ENCODE measurements around the gene SMYD4. TPM values are rescaled to one million over a fixed set of nuclear protein-coding genes. Genes with fewer than 3 reads are reported as not detected.
"Not testable (repeated sequence)": the region's sequence is repeated elsewhere in the genome, so short reads cannot be mapped to it uniquely, and the experiment has no call there.

SMYD4 gene
- total RNA-seq, 1 donor from 2014 or later, result 28.4 TPM

DNA sequence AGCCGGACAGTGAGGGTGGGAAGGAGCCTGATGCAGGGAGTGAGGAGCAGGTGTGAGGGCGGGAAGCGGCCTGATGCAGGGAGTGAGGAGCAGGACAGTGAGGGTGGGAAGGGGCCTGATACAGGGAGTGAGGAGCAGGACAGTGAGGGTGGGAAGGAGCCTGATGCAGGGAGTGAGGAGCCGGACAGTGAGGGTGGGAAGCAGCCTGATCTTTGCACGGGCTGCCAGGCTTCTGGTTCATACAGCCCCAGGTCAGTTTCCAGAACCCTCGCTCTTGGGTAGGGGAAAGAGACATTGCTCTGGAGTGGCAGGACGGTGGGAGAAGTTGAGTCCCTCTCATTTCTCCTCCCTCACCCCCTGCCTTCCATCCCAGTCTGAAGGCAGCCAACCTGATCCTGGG is 87.8 kb downstream of the SMYD4 start:
- not testable (repeated sequence) for H3K27ac Mint-ChIP-seq

DNA sequence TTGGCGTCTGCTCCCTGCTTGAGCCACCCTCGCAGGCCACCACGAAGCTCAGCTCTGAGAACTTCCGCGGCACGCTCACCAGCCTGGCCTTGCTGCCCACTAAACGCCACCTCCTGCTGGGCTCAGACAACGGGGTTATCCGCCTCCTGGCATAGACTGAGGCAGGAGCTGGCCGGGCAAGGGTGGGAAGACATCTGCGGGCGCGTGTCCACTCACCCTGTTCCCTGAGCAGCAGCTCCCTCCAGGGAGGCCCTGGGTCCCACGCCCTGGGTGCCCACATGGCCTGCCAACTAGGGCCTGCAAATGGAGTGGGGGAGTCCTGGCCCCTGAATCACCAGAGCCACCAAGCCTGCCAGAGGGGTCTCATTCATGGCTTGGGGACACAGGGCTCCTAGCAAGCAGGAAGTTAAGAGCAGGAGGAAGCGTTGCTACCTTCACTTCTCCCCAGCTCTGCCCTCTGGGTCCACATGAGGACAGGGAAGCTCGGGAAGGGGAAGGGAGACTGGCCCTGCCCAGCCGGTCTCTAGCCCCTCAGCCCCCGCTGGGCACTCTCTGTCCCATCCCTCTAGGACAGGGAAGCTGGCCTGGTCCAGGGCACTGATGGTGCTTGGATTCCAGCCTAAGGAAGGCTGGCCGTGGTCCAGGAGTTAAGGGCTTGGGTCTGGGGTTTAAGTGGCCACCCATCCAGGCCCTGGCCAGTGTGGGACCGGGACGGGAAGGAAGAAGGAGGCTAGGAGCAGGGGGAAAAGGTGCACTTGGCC is 92.0 kb downstream of the SMYD4 start:
- Mint-ChIP-seq H3K9me3 (no peaks in the 10 kb centered on the region), H3K36me3 (ENCODE audit: low read depth) (peaks cover 17% of the 10 kb centered on the region), H3K4me1 (ENCODE audit: low read depth) (peaks cover 8% of the 10 kb centered on the region), H3K27me3 (ENCODE audit: insufficient read depth) (no peaks in the 10 kb centered on the region), H3K27ac (no peak overlapping the region), H3K4me3 (no peak overlapping the region)
- intact Hi-C loops (cut with micrococcal nuclease), result no loop called here
- no peak for DNase-seq (ENCODE audit: low spot score)

More for the DNA sequence above, 87.8 kb downstream of the SMYD4 start:
- H3K4me1 Mint-ChIP-seq (ENCODE audit: low read depth); H3K36me3 Mint-ChIP-seq (ENCODE audit: low read depth); intact Hi-C loops (cut with micrococcal nuclease); H3K9me3 Mint-ChIP-seq; DNase-seq (ENCODE audit: low spot score); H3K27me3 Mint-ChIP-seq (ENCODE audit: insufficient read depth); H3K4me3 Mint-ChIP-seq: not testable (repeated sequence)

DNA sequence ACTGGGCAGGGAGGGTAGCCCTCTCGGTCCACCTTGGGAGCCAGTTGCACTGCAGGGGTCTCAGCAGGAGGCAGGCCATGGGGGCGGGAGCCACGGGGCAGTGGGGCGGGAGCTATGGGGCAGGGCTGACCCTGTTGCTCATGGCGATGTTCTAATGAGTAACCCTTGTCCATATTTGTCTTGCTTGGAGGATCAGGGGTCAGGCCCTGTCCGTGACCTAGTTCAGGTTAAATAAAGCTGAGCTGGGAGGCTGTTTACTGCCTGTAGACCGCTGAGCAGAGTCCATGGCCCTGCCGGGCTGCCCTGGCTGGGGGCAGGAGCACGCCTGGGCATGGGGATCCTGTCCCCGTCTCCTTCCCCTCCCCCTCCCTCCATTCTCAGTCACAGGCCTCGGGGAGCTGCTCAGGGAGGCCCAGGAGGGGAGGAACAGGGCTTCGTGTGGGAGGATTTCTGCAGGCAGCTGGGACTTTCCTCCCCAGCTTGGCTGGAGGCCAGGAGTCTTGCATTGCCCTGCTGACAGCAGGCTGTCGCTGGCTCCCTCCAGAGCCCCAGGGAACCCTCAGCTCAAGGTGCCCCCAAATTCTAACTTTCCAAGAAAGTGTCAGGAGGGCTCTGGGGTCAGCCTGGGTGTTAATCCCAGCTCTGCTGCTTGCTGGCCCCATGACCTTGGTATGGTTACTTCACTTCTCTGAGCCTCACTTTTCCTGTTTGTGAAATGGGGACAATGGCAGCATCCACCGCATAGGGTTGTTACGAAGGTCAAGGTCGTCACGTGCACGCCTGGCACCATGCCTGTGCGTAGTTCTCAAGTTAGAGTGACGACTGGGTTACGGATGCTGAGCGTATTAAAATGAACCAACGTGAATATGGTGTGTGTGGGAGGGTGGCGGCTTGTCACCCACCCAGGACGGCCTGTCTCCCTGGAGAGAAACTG is 93.1 kb downstream of the SMYD4 start:
- Mint-ChIP-seq H3K9me3 (no peaks in the 10 kb centered on the region), H3K36me3 (ENCODE audit: low read depth) (peaks cover 17% of the 10 kb centered on the region), H3K27ac (peak overlapping the region; percentile 61), H3K4me1 (ENCODE audit: low read depth) (peaks cover 8% of the 10 kb centered on the region), H3K4me3 (no peak overlapping the region), H3K27me3 (ENCODE audit: insufficient read depth) (no peaks in the 10 kb centered on the region)
- no peak for DNase-seq (ENCODE audit: low spot score)
- intact Hi-C loops (cut with micrococcal nuclease), result no loop called here

- H3K4me1 Mint-ChIP-seq (ENCODE audit: low read depth), result peaks cover 8% of the 10 kb centered on the region
- no peaks in the 10 kb centered on the region for H3K27me3 Mint-ChIP-seq (ENCODE audit: insufficient read depth)
- DNase-seq (ENCODE audit: low spot score), result no peak
- H3K27ac Mint-ChIP-seq, result peak overlapping the region; percentile 83
- no peaks in the 10 kb centered on the region for H3K9me3 Mint-ChIP-seq
- no peak overlapping the region for H3K4me3 Mint-ChIP-seq
- H3K36me3 Mint-ChIP-seq (ENCODE audit: low read depth), result peaks cover 17% of the 10 kb centered on the region
- intact Hi-C loops (cut with micrococcal nuclease), result no loop called here
Measured at GRCh38 chr17:1735834-1736347, 93.8 kb downstream of the SMYD4 start.

DNA sequence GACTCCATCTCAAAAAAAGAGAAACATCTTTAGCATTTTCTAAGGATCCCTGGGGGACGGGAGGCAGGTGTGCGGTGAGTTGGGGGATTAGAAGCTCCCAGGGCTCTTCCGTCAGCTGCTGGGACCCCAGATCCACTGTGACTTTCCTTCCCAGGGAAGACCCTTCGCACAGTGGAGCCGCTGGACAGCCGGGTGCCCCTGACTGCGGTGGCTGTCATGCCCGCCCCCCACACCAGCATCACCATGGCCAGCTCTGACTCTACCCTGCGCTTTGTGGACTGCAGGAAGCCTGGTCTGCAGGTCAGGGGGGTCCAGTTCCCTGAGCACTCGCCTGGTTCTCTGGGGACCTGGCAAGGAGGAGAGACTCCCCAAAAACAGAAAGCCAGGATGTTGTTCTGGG is 94.3 kb downstream of the SMYD4 start:
- Mint-ChIP-seq H3K27me3 (ENCODE audit: insufficient read depth) (no peaks in the 10 kb centered on the region), H3K36me3 (ENCODE audit: low read depth) (peaks cover 17% of the 10 kb centered on the region), H3K27ac (no peak overlapping the region), H3K4me1 (ENCODE audit: low read depth) (peaks cover 8% of the 10 kb centered on the region), H3K9me3 (no peaks in the 10 kb centered on the region), H3K4me3 (no peak overlapping the region)
- DNase-seq (ENCODE audit: low spot score), result no peak
- intact Hi-C loops (cut with micrococcal nuclease), result no loop called here

- H3K27ac Mint-ChIP-seq, result no peak overlapping the region
- intact Hi-C loops (cut with micrococcal nuclease), result no loop called here
- no peaks in the 10 kb centered on the region for H3K9me3 Mint-ChIP-seq
- no peak for DNase-seq (ENCODE audit: low spot score)
- no peak overlapping the region for H3K4me3 Mint-ChIP-seq
- peaks cover 14% of the 10 kb centered on the region for H3K4me1 Mint-ChIP-seq (ENCODE audit: low read depth)
- no peaks in the 10 kb centered on the region for H3K27me3 Mint-ChIP-seq (ENCODE audit: insufficient read depth)
- peaks cover 23% of the 10 kb centered on the region for H3K36me3 Mint-ChIP-seq (ENCODE audit: low read depth)
Measured at GRCh38 chr17:1733759-1734158, 95.9 kb downstream of the SMYD4 start.

GRCh38 chr17:1732833-1733321 is 96.8 kb downstream of the SMYD4 start:
- no peaks in the 10 kb centered on the region for H3K27me3 Mint-ChIP-seq (ENCODE audit: insufficient read depth)
- DNase-seq (ENCODE audit: low spot score), result no peak
- peaks cover 25% of the 10 kb centered on the region for H3K36me3 Mint-ChIP-seq (ENCODE audit: low read depth)
- no peaks in the 10 kb centered on the region for H3K9me3 Mint-ChIP-seq
- H3K27ac Mint-ChIP-seq, result no peak overlapping the region
- peaks cover 21% of the 10 kb centered on the region for H3K4me1 Mint-ChIP-seq (ENCODE audit: low read depth)
- intact Hi-C loops (cut with micrococcal nuclease), result no loop called here
- H3K4me3 Mint-ChIP-seq, result no peak overlapping the region

DNA sequence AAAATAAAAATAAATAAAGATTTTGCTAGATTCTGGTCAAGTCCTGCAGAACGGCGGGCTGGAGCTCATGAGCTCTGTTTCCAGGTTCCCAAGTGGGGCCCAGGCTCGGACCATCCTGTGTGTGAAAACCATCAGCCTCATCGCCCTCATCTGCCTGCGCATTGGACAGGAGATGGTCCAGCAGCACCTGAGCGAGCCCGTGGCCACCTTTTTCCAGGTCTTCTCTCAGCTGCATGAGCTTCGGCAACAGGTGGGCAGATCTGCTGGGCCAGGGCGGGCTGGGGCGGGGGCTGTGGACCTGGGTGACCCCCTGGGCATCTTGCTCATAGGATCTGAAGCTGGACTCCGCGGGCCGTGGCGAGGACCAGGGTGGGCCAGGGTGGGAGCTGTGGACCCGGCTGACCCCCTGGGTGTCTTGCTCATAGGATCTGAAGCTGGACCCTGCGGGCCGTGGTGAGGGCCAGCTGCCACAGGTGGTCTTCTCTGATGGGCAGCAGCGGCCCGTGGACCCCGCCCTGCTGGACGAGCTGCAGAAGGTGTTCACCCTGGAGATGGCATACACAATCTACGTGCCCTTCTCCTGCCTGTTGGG is 97.4 kb downstream of the SMYD4 start:
- Mint-ChIP-seq H3K27ac (no peak overlapping the region), H3K4me1 (ENCODE audit: low read depth) (peaks cover 21% of the 10 kb centered on the region), H3K4me3 (no peak overlapping the region), H3K9me3 (no peaks in the 10 kb centered on the region), H3K36me3 (ENCODE audit: low read depth) (peaks cover 25% of the 10 kb centered on the region), H3K27me3 (ENCODE audit: insufficient read depth) (no peaks in the 10 kb centered on the region)
- DNase-seq (ENCODE audit: low spot score), result no peak
- intact Hi-C loops (cut with micrococcal nuclease), result no loop called here

- no peak for DNase-seq (ENCODE audit: low spot score)
Measured at GRCh38 chr17:1731194-1731506, 98.6 kb downstream of the SMYD4 start.

DNA sequence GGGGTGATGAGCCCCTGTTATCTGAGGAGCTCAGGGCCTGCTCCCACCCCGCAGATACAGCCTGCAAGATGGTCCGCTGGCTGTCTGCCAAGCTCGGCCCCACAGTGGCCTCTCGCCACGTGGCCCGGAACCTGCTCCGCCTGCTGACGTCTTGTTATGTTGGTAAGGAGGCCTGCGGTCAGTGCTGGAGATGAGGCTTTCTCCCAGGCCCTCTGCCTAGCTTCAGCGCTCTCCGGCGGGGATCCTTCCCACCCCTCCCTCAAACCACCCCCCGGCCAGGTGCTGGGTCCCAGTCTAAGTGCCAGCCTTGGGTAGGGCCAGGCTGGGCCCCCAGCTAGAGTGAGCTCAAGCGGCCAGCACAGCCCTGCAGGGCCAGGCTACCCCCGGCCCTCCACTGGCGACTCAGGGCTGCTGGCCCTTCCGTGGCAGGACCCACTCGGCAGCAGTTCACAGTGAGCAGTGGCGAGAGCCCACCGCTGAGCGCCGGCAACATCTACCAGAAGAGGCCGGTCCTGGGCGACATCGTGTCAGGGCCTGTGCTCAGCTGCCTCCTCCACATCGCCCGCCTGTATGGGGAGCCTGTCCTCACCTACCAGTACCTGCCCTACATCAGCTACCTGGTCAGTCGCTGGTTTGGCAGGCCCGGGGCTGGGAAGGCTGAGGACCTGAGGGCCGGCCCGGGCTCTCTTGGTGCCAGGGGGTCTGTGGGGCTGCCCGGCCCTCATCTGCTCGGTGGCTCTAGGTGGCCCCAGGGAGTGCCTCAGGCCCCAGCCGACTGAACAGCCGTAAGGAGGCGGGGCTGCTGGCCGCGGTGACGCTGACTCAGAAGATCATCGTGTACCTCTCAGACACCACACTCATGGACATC is 99.1 kb downstream of the SMYD4 start:
- no peak overlapping the region for H3K4me3 Mint-ChIP-seq
- no peaks in the 10 kb centered on the region for H3K9me3 Mint-ChIP-seq
- H3K4me1 Mint-ChIP-seq (ENCODE audit: low read depth), result peaks cover 16% of the 10 kb centered on the region
- DNase-seq (ENCODE audit: low spot score), result no peak
- H3K36me3 Mint-ChIP-seq (ENCODE audit: low read depth), result peaks cover 16% of the 10 kb centered on the region
- intact Hi-C loops (cut with micrococcal nuclease), result no loop called here
- no peaks in the 10 kb centered on the region for H3K27me3 Mint-ChIP-seq (ENCODE audit: insufficient read depth)
- no peak overlapping the region for H3K27ac Mint-ChIP-seq

More at GRCh38 chr17:1731194-1731506, 98.6 kb downstream of the SMYD4 start:
- Mint-ChIP-seq H3K4me3 (no peak overlapping the region), H3K27ac (no peak overlapping the region), H3K27me3 (ENCODE audit: insufficient read depth) (no peaks in the 10 kb centered on the region), H3K36me3 (ENCODE audit: low read depth) (peaks cover 17% of the 10 kb centered on the region), H3K4me1 (ENCODE audit: low read depth) (peaks cover 13% of the 10 kb centered on the region), H3K9me3 (no peaks in the 10 kb centered on the region)
- intact Hi-C loops (cut with micrococcal nuclease), result no loop called here

GRCh38 chr17:1729966-1730325 is 99.8 kb downstream of the SMYD4 start:
- H3K4me1 Mint-ChIP-seq (ENCODE audit: low read depth), result peaks cover 18% of the 10 kb centered on the region
- no peaks in the 10 kb centered on the region for H3K9me3 Mint-ChIP-seq
- H3K27me3 Mint-ChIP-seq (ENCODE audit: insufficient read depth), result no peaks in the 10 kb centered on the region
- DNase-seq (ENCODE audit: low spot score), result no peak
- H3K4me3 Mint-ChIP-seq, result no peak overlapping the region
- no peak overlapping the region for H3K27ac Mint-ChIP-seq
- intact Hi-C loops (cut with micrococcal nuclease), result no loop called here
- peaks cover 17% of the 10 kb centered on the region for H3K36me3 Mint-ChIP-seq (ENCODE audit: low read depth)

Measured in activated T-helper 1 cell treated with anti-CD3 and anti-CD28 coated beads, Interleukin-12 subunit alpha, Interleukin-12 subunit beta, Interleukin-2, Interleukin-4 antibody, amounts not matched to agents 30 ng/mL and 10 ng/mL and 1 ng/mL, durations not matched to agents 14 hours and 24 hours and 36 hours (primary cell).